ENCODE data around the gene KRTAP1-4. TPM values are rescaled to one million over a fixed set of nuclear protein-coding genes. Genes with fewer than 3 reads are reported as not detected.

KRTAP1-4 gene
- total RNA-seq, 1 donor from 2014 or later, result not detected

DNA sequence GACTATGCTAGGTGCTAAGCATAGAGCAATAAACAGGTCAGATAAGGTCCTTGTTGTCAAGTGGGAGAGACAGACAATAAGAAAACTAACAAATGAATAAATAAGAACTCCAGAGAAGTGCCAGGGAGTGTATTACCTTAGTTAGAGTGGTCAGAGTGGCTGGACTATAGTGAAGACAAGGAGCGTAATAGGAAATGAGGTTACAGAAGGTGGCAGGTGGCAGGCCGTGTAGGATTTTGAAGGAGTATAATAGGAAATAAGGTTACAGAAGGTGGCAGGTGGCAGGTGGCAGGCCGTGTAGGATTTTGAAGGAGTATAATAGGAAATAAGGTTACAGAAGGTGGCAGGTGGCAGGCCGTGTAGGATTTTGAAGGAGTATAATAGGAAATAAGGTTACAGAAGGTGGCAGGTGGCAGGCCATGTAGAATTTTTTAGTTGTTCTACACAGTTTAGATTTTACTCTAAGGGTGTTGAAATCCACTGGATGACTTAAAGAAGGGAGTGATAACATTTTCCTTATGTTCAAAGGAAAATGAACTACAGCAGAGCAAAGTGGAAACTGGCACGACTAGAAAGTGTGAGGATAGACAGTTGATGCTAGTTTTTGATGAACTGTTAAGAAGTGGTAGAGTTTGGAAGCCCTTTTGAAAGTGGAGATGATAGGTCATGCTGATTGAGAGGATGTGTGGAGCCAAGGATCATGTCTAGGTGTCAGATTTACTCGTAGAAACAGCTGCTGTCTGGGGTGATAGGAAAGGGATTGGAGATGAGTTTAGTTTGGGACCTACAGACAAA lies 17.5 kb downstream of the KRTAP1-4 start:
- Histone ChIP-seq H3K27me3 (ENCODE audit: control insufficient read depth, insufficient read depth, low read length) (no peaks in the 10 kb centered on the region), H3K36me3 (ENCODE audit: control insufficient read depth, insufficient read depth, low read length) (no peaks in the 10 kb centered on the region), H3K4me3 (ENCODE audit: low read depth, low read length) (no peak overlapping the region)
- no peak for FAIRE-seq
- TF ChIP-seq, protein P1, sequence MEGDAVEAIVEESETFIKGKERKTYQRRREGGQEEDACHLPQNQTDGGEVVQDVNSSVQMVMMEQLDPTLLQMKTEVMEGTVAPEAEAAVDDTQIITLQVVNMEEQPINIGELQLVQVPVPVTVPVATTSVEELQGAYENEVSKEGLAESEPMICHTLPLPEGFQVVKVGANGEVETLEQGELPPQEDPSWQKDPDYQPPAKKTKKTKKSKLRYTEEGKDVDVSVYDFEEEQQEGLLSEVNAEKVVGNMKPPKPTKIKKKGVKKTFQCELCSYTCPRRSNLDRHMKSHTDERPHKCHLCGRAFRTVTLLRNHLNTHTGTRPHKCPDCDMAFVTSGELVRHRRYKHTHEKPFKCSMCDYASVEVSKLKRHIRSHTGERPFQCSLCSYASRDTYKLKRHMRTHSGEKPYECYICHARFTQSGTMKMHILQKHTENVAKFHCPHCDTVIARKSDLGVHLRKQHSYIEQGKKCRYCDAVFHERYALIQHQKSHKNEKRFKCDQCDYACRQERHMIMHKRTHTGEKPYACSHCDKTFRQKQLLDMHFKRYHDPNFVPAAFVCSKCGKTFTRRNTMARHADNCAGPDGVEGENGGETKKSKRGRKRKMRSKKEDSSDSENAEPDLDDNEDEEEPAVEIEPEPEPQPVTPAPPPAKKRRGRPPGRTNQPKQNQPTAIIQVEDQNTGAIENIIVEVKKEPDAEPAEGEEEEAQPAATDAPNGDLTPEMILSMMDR (IDR thresholded peaks at IDR 0.05; ENCODE audit: insufficient read depth, low read length, severe bottlenecking), result no peak
- no peak for DNase-seq (ENCODE audit: low read depth)

DNA sequence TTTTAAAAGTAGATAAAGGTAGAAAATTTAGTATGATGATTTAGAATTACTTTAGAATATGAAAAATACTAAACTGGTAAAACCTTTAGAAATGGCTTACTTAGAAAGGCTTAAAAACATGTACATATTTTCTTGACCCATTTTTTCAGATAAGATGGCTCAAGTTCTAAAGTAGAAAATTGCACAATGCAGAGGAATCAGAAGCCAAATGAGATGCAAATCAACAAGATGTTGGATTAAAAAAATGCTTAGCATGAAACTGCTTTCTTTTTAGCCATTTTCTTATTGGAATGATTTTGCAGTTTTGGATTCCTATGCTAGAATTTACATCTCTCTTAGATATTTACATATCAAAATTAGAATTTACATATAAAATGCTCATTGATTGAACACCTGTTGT lies 19.6 kb downstream of the KRTAP1-4 start:
- no peaks in the 10 kb centered on the region for H3K36me3 ChIP-seq (ENCODE audit: control insufficient read depth, insufficient read depth, low read length)
- no peak overlapping the region for H3K4me3 ChIP-seq (ENCODE audit: low read depth, low read length)
- DNase-seq (ENCODE audit: low read depth), result no peak
- TF ChIP-seq, protein P1 (IDR thresholded peaks at IDR 0.05; ENCODE audit: insufficient read depth, low read length, severe bottlenecking), result no peak
- FAIRE-seq, result no peak
- no peaks in the 10 kb centered on the region for H3K27me3 ChIP-seq (ENCODE audit: control insufficient read depth, insufficient read depth, low read length)

DNA sequence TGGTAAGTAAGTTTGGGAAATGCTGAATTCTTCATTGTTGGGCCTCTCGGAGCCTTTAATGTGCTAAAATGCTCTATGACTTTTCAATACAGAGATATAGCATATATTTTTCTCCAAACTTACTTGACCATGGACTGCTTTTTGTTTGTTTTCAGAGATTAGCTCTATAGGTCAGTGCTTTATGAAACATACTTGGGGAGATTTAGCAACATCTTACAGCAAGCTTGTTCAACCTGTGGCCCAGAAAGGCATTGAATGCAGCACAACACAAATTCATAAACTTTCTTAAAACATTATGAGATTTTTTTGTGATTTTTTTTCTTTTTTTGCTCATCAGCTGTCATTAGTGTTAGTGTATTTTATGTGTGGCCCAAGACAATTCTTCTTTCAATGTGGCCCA lies 20.1 kb downstream of the KRTAP1-4 start:
- Histone ChIP-seq H3K27me3 (ENCODE audit: control insufficient read depth, insufficient read depth, low read length) (no peaks in the 10 kb centered on the region), H3K4me3 (ENCODE audit: low read depth, low read length) (no peak overlapping the region), H3K36me3 (ENCODE audit: control insufficient read depth, insufficient read depth, low read length) (no peaks in the 10 kb centered on the region)
- TF ChIP-seq, protein P1 (IDR thresholded peaks at IDR 0.05; ENCODE audit: insufficient read depth, low read length, severe bottlenecking), result no peak
- no peak for FAIRE-seq
- DNase-seq (ENCODE audit: low read depth), result no peak

DNA sequence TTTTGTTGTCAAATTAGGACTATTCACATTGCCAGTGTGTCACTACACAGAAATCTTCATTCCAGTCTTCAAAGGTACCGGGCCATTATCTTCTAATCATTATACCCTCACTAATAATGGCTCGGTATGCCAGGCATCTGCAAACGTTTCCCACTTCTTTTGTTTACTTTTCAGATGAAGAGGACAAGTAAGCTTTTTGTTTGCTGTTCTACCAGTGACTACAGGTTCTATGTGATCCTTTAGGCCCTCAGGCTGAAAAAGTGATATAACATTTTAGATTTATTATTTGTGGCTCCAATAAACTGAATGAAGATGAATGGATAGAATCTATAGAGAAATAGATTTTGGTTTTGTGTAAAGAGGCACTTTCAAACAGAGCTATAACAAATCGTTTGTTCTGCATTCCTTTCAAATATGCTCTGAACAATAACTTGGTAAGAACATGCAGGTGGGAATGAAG lies 20.7 kb downstream of the KRTAP1-4 start:
- TF ChIP-seq, protein P1 (IDR thresholded peaks at IDR 0.05; ENCODE audit: insufficient read depth, low read length, severe bottlenecking), result no peak
- DNase-seq (ENCODE audit: low read depth) (peak; percentile 45), FAIRE-seq (no peak)
- H3K27me3 ChIP-seq (ENCODE audit: control insufficient read depth, insufficient read depth, low read length), result no peaks in the 10 kb centered on the region
- H3K36me3 ChIP-seq (ENCODE audit: control insufficient read depth, insufficient read depth, low read length), result no peaks in the 10 kb centered on the region
- H3K4me3 ChIP-seq (ENCODE audit: low read depth, low read length), result no peak overlapping the region

DNA sequence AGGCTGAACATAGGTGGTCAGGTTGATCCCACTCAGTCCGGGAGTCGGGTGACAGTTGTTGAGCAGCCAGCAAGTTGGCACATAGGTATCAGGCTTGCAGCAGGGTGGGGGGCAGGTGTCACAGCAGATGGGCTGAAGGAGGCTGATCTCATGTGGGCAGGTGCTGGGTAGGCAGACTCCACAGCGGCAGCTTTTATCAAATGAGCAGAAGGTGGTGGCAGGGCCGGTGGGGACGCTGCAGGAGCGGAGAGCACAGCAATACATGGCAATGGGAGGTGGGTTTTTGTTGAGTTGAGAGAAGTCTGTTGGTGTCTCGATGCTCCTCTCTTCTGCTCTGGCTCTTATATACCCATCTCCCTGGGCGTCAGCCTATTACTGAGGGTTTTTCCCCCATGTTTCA lies 21.2 kb downstream of the KRTAP1-4 start, which contains the start of gene KRTAP3-1:
Gene KRTAP3-1, minus strand, starts transcription at position 318 of the 400 bp plus-strand sequence. Its CDS starts 54 bp downstream, at position 264.
- H3K36me3 ChIP-seq (ENCODE audit: control insufficient read depth, insufficient read depth, low read length), result no peaks in the 10 kb centered on the region
- DNase-seq (ENCODE audit: low read depth) (no peak), FAIRE-seq (no peak)

More for the DNA sequence above, 21.2 kb downstream of the KRTAP1-4 start, which contains the start of gene KRTAP3-1:
- H3K27me3 ChIP-seq (ENCODE audit: control insufficient read depth, insufficient read depth, low read length), result no peaks in the 10 kb centered on the region
- H3K4me3 ChIP-seq (ENCODE audit: low read depth, low read length), result no peak within 1 kb of the TSS
- TF ChIP-seq, protein P1 (IDR thresholded peaks at IDR 0.05; ENCODE audit: insufficient read depth, low read length, severe bottlenecking), result no peak
